HuH-7.5 (cell line): Measurements from ENCODE around the gene ERICH2.

Source experiments
- DNase-seq: peaks from one replicate; pipeline ENCODE4 v3.0.0; 2011; ENCODE audit warnings: low spot score

ERICH2 gene

DNA sequence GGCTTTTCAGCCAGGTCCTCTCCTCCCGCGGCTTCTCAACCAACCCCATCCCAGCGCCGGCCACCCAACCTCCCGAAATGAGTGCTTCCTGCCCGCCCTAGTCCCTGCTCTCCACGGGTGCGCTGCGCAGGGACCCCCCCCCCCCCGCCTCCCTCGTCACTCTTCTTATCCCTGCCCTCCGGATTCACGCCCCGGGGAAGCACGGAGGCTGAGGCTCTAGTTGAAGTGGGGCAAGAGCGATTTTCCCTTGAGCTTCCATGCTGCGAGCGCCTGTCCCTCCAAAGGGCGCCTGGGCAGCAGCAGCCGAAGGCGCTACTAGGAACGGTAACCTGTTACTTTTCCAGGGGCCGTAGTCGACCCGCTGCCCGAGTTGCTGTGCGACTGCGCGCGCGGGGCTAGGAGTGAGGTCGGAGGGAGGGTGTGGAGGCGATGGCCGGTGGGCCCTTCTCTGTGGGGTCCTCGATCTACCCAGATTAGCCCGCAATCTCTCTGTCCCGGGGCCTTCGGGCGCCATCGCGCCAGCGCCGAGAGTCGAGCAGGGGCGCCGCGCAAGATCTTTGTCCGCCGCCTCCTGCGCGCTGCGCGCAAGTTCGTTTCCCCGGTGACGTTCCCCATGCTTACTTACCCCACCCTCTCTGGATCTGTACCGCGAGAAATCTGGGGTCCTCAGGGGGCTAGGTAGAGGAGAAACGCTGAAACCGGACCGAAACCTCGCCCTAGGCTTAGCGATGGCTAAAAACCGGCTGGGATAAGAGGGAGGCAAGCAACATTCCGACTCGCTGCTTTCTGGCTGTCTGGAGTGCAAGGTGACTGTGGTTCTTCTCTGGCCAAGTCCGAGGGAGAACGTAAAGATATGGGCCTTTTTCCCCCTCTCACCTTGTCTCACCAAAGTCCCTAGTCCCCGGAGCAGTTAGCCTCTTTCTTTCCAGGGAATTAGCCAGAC is 47.2 kb downstream of the ERICH2 start:
- DNase-seq: peak; percentile 60

DNA sequence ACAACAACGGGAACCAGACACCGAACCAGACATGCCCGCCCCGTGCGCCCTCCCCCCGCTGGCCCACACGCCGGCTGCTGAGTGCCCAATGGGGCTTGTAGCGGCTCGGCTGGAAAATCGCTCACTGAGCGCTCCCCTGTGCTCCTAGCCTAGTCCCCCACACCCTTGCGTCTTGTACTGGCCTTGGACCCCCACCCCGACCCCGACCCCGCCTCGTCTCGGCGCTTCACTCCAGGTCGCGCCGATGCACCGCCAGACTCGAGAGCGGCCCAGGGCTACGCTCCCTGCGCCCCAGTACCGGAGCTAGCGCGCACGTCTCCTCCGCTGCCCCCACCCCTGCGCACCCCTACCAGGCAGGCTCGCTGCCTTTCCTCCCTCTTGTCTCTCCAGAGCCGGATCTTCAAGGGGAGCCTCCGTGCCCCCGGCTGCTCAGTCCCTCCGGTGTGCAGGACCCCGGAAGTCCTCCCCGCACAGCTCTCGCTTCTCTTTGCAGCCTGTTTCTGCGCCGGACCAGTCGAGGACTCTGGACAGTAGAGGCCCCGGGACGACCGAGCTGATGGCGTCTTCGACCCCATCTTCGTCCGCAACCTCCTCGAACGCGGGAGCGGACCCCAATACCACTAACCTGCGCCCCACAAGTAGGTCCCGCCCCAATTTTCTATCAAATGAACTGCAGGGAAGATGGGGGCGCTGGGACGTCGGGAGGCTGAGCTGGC is 48.0 kb downstream of the ERICH2 start:
- DNase-seq: peak; percentile 76

DNA sequence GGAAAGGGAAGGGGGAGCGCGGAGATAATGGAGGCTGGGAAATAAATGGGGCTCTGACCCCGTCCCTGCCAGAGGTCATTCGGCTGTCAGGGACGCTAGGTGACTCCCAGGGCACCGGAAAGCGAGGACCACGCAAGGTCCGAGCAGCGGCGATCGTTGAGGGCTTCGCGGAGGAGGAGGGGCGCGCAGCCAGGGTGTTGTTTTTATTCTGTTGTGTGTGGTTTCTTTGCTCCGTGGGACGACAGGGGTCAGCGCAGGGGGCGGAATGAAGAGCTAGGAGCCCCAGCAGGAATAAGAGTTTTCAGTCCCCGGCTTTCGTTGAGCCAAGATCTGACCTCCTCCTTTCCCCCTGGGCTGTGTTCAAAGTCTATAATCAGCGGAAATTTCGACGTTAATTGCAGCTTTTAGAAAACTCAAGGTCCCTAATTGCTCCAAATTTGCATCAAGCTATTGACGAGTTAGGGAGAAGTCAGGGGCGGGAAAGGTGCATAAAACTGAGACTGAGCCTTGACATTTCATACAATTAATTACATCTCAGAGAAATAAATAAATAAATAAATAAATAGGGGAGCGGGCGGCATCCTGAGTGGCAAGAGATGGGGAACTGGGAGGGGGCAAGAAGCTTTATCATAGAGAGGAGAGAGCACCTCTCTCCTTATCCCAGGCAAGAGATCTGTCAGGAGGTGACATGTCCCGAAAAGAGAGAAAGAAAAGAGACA is 48.7 kb downstream of the ERICH2 start:
- peak; percentile 36 for DNase-seq

DNA sequence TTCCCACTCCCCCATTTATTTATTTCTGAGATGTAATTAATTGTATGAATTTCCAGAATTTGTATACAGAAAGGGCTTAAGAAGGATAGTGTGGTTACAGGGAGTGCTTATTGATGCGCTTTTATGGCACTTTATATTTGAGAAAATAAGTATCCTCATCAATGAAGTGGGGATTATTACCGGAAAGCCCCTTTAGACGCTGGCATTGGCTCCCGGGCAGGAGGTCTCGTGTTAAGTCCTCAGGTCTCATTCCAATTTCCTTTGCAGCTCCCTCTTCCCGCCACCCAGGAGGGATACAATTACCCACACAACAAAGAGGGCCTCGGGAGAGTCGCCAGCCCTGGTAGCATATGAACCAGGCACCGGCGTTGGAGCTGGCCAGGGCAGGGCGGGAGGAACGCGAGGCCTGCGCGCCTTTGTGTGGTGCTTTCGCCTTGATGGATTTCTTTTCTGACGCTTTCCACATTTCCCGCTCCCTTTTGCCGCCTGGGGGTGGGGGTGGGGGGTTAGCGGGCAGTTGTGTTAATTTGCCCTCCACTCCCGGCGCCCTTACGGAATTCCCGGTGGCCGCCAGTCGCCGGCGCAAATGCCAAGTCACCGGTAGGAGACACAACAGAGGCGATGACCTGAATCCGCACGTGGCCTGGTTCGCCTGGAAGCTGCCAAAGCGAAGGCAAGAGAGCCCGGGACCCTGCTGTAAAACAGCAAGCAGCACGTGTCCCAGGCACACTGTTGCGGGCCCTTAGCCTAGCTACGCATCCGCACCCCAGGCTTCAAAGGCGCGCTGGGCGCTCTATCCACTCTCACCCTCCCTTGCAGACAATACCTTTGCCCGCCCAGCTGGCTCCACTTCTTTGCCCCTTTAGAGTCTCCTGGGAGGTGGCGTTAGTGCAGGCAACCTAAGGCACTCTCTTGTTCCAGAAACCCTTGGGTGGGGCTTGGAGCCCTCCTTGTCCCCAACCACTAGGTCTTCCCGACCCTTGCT is 49.8 kb downstream of the ERICH2 start:
- no peak for DNase-seq

DNA sequence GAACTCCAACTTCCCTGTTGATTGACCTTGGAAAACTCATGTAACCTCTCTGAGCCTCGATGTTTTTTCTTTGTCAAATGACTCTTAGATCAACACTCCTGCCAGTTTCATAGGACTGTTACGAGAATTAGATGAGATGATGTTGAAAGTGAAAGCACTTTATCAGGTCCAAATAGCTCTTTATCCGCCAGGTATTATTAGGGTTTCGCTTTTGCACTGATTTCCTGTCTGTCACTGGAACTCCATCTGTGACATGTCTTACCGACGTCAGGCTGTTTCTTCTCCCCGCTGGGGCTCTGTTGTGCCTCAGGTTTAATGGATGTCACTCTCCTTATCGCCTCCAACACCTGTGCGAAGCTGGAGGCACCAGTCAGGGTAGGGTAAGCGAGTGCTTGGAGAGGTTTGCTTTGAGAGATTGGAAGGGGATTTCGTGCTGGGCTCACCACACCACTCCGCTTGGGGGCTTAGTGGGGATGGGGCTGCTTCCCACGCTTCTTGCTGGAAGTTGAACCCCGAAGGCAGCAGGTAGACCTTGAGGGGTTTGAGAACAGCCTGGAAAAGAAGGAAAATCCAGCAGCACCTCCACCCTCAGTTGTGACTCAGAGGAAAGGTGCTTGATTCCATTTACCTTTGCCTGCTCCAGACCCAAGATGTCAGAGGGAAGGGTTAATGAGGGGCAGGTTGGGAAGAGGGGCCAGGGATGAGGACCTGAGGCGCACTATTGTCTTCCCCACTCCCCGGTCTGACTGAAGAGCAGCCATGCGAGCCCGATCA is 50.8 kb downstream of the ERICH2 start:
- peak; percentile 33 for DNase-seq

DNA sequence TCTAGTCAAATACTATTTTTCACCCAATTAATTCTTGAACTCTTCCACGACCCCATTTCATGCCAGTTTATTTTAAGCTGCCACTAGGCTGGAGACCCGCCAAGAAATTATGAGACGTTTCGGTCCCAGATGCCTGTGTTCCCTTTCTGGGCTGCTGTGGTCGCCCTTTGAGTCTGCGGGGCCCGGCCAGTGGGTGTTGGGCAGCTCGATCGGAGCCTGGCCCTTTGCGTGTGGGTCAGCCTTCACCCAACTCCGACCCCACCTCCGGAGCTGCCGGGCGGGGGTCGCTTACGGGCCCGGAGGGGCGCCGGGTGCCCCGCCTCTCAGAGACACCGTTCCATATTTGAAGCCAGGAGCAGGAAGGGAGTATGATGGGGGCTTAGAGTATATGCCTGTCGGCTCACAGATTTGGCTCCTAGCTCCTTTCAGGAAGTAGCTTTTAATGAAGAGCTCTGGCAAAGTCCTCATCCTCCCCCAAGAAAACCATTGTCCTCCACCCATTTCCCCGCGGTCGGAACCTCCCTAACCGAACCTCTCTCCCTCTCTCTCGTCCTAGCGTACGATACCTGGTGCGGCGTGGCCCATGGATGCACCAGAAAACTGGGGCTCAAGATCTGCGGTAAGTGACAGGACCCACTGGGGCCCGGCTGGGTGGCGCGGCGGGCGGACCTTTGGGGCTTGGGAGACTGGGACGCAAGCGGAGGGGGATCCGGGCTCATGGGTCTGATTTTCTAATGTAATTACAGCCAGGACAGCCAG is 51.5 kb downstream of the ERICH2 start:
- no peak for DNase-seq

DNA sequence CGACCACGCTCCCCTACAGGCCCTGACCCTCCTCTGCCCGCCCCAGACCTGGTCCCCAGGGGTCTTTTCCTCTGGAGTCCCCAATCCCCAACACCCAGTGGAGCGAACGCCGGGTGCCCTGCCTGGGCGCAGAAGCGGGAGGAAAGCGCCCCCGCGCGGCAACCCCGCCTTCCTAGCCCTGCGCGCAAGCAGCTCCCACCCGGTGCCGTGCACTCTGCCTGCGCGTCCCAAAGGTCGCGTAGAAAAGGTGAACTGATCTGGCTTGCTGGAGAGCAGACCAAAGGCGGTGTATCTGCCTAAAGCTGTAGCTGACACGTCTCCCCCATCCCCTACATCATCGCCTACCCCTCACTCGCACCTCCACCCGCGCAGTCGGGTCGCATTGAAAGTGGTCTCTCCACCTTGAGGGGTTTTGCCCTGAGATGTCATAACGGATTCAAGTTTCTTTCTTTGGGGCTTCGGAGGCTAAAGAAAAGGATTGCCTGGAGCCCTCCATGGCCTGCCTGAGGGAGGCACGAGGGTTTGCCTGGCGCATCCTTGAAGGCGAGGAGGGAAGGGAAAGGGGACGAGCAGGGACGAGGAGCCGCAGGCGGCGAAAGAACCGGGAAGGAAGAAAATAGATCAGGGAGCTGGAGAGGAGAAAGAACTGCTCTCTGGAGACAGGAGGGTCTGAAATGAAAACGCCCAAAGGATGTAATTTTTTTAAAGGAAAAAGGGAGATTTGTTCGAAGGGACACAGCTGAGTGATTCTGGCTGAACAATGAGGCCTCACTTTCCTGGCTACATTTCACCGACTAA is 52.3 kb downstream of the ERICH2 start:
- DNase-seq: peak; percentile 92

DNA sequence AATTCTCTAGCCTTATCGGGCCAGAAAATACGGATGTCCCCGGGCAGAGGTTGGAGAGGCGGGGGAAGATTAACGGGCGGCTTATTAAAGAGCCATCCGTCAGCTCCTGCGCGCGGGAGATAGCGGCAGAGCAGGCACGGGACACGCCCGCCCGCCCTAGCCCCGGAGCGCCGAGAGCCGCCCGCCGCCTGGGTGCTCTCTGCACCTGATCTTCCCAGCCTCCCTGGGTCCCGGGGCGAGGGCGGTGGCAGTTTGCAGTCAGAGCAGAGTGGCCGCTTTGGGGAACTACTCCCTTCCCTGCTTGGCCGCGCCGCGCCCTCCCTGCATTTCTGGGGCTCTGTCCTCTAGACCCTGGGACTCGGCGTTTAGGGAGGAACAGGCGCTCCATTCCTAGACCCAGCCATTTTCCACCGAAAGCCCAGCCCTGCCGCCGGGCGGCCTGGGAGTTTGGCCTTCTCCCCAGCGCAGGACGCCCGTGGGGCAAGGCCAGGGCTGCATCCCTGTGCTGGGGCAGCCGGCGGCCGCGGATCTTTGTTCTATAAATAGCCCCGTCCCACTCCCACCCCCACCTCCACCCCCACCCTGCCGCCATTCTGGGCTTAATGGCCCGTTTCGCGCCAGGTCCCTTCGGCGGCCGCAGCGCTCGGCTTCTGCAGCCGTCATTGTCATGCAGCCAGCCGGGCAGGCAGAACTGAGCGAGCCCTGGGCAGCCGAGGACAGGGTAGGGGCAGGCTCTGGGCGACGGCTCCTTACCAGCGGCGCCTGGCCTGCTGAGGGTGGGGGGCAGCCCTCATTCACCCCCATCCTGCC is 53.1 kb downstream of the ERICH2 start:
- DNase-seq: peak; percentile 72

DNA sequence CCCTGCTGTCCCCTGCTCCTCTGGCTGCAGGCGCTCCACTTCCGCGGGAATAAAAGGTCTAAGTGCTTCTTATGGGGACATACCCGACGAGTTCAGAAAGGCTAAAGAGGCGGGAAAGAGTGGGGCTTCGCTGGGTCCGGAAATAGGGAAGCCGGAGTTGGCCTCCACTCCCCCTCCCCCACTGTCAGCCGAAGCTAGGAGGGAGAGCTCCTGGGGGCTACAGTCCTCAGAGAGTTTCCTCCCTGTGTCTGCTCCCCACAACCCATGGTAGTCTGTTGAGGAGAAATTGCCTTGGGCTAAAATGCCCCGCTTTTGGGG is 53.7 kb downstream of the ERICH2 start:
- peak; percentile 19 for DNase-seq

DNA sequence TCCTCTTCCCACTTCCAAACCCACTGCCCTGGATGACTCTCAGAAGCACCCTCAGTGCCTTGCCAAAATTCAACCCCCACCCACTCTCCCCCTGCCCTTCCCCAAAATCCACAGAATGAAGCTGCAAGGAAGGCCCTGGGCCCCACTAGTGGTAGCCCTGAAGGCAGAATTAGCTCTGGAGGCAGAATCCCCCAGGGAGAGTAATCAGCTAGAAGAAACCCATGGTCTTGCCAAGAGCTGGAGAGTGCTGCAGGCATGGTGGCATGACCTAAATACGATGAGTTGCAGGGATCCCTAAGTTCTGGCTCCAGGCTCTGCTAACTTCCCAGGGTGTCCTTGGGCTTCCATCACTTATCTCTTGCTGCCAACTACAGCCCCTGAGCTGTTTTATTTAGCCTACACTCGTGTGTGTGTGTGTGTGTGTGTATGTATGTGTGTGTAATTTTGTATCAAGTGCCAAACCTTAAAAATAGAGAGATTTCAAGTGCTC is 54.4 kb downstream of the ERICH2 start:
- DNase-seq: no peak

DNA sequence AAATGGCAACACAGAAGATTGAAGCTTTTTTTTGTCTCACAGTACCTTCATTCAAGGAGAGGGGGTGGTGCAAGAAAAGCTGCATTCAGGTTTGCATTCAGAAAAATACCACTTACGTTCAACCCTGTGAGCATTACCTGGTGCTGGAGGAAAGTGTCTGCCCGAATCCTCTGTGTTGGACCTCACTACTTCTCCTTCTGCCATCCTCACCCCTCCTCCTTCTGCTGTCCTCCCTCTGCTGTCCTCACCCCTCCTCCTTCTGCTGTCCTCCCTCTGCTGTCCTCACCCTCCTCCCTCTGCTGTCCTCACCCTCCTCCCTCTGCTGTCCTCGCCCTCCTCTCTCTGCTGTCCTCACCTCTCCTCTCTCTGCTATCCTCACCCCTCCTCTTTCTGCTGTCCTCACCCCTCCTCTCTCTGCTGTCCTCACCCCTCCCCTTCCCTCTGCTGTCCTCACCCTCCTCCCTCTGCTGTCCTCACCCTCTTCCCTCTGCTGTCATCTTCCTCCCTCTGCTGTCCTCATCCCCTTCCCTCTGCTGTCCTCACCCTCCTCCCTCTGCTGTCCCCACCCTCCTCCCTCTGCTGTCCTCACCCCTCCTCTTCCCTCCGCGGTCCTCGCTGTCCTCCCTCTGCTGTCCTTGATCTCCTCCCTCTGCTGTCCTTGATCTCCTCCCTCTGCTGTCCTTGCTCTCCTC is 57.8 kb downstream of the ERICH2 start:
- DNase-seq: no peak

DNA sequence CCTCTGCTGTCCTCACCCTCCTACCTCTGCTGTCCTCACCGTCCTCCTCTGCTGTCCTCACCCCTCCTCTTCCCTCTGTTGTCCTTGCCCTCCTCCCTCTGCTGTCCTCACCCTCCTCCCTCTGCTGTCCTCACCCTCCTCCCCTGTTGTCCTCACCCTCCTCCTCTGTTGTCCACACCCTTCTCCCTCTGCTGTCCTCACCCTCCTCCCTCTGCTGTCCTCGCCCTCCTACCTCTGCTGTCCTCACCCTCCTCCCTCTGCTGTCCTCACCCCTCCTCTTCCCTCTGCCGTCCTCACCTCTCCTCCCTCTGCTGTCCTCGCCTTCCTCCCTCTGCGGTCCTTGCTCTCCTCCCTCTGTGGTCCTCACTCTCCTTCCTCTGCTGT is 58.3 kb downstream of the ERICH2 start:
- no peak for DNase-seq

DNA sequence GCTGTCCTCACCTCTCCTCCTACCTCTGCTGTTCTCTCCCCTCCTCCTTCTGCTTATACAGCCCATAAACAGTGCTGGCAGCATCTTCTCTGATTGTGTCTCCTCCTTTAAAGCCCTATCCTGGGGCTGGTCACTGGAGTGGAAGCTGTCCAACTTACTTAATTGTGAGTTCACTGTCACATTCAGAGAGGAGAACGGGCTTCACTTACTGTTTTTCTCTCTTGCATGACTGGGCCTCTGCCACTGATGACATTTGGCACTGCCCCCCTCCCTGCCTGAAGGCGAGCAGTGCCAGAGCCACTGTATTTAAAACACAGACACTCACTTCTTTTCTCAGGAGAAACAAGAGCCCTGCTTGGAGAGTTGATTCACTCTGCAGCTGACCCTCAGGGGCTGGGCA is 58.9 kb downstream of the ERICH2 start:
- DNase-seq: no peak

DNA sequence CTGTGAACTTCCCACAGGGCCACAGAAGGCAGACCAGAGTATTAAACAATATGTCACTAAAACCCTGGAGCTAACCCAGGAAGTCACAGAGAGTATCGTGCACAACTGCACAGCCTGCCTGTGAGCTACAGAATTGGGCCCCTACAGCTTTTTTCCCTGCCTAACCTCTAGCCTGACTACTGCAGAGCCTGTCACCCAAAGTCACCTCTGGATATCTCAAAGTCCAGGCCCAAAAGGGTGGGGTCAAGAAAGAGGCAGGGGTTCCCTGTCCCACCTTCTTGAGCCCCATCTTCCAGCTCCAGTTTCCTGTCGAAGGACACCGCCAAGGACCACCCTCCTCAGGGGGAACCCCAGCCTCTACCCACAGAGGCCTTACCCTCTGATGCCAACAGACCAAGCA is 60.0 kb downstream of the ERICH2 start:
- DNase-seq: no peak

DNA sequence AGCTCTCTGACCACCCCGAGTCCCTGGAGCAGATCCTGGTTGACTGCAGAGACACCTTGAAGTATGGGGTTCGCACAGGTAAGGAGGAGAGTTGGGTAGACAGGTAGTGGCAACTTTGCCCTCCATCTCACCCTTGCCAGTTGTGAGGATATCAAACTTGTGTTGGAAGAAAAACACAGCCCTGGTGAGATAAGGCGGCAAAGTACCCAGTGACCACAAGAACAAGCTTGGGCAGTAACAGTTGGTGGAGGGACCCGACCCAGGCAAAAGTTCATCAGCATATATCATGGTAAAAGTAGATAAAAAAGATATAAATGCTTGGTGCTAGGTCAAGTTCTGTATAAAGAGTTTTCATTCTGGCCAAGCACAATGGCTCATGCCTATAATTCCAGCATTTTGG is 60.9 kb downstream of the ERICH2 start:
- no peak for DNase-seq

DNA sequence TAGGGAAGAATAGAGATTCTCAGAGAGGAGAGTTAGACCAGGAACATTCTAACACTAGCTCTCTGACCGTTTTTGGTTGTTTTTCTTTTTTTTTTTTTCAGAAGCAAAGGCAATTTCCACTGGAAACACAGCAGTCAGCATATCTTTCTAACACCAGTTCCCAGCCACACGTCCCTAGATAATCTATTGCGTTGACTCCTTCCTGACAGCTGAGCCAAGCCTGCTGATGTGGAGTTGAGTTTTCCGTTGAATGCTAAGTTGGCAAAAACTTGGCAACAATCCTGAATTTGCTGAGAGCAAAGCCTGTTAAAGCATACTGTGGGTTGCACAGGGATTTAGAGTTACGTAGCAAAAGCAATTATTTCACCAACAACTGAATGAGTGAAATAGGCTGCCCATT is 65.8 kb downstream of the ERICH2 start:
- DNase-seq: no peak

DNA sequence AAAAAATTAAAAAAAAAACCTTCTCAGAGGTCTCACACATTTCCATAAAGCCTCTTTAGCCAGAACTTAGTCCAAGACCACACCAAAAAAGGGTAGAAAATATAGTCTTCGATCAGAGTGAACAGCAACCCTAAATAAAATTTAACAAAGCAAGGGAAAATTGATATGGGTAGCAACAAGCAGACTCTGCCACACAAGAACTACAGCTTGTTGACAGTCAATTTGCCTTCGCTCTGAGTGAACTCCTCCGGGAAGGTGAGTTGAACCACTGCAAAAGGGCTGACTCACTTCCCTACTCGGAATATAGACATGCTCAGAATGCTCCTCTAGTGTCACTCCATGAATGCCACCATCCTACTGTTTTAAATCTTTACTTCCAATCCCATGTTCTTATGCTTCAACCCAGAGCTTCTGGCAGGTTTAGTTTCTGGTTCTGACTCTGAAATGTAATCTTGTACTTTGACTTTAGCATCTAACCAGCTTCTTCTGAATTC is 70.6 kb downstream of the ERICH2 start:
- DNase-seq: no peak
